HEK293 (cell line): ENCODE results near the gene KIT.

Experiments used
- CTCF ChIA-PET: fragments of 350-600 bp; formaldehyde crosslinking; extraction: SDS; loops from one replicate; lab custom pipeline; 2021; ENCODE audit warnings: antibody characterized with exemption; lab: Yijun Ruan, JAX
- POLR2A ChIA-PET: fragments of 300-600 bp; formaldehyde crosslinking; extraction: SDS; loops from one replicate; lab custom pipeline; 2020; ENCODE audit warnings: antibody characterized with exemption, inconsistent platforms; lab: Yijun Ruan, JAX
- H3K27ac ChIP-seq: fragments of 200-500 bp; sonication (Bioruptor generic); 2 replicates; pipeline ENCODE4 v1.5.1; 2014; ENCODE audit warnings: low read depth, low read length, control low read depth, inconsistent platforms; ENCODE audit errors: extremely low read depth
- H3K36me3 ChIP-seq, 2 experiments: fragments of 200-500 bp in 1 of 2; sonication (Bioruptor generic) in 1 of 2; 1 replicate in 1 of 2; 2 replicates in 1 of 2; pipeline ENCODE4 v1.5.1; 2014 to 2017; ENCODE audit warnings: inconsistent platforms in 2 of 2, low read length in 2 of 2; ENCODE audit not compliant: control insufficient read depth in 2 of 2, insufficient read depth in 1 of 2
- H3K4me1 ChIP-seq: fragments of 200-500 bp; sonication (Bioruptor generic); 2 replicates; pipeline ENCODE4 v1.5.1; 2014; ENCODE audit warnings: mild to moderate bottlenecking, low read length, inconsistent platforms; ENCODE audit not compliant: control insufficient read depth, insufficient read depth
- H3K4me3 ChIP-seq: 2 replicates; pipeline ENCODE4 v1.5.1; 2011; ENCODE audit warnings: low read depth, mild to moderate bottlenecking, control low read depth, low read length, moderate library complexity
- H3K9me3 ChIP-seq: fragments of 200-500 bp; sonication (Bioruptor generic); 2 replicates; pipeline ENCODE4 v1.5.1; 2014; ENCODE audit warnings: low read depth, low read length, inconsistent platforms; ENCODE audit not compliant: control insufficient read depth, insufficient read depth
- GLI2 ChIP-seq: fragments of 450-650 bp; formaldehyde crosslinking; IDR thresholded peaks from 2 replicates; pipeline ENCODE4; 2017; ENCODE audit warnings: missing biosample characterization, missing genetic modification characterization, low read depth, borderline replicate concordance
- PRDM10 ChIP-seq: fragments of 450-650 bp; formaldehyde crosslinking; IDR thresholded peaks from 2 replicates; pipeline ENCODE4 v1.5.1; 2016; ENCODE audit warnings: missing biosample characterization, missing genetic modification characterization
- RBAK ChIP-seq: fragments of 450-650 bp; formaldehyde crosslinking; IDR thresholded peaks from 2 replicates; pipeline ENCODE4 v1.5.1; 2016; ENCODE audit warnings: missing biosample characterization, missing genetic modification characterization
- SCRT1 ChIP-seq: fragments of 450-650 bp; formaldehyde crosslinking; IDR thresholded peaks from 2 replicates; pipeline ENCODE4 v1.5.1; 2016; ENCODE audit warnings: missing biosample characterization, missing genetic modification characterization, borderline replicate concordance
- SCRT2 ChIP-seq: fragments of 450-650 bp; formaldehyde crosslinking; IDR thresholded peaks from 2 replicates; pipeline ENCODE4 v1.5.1; 2016; ENCODE audit warnings: missing biosample characterization, missing genetic modification characterization
- WT1 ChIP-seq: fragments of 450-650 bp; formaldehyde crosslinking; IDR thresholded peaks from 2 replicates; pipeline ENCODE4 v1.5.1; 2016; ENCODE audit warnings: missing biosample characterization, missing genetic modification characterization
- ZBTB1 ChIP-seq: fragments of 450-650 bp; formaldehyde crosslinking; IDR thresholded peaks from 2 replicates; pipeline ENCODE4 v1.5.1; 2016; ENCODE audit warnings: missing biosample characterization, missing genetic modification characterization
- ZBTB21 ChIP-seq: fragments of 450-650 bp; formaldehyde crosslinking; IDR thresholded peaks from 2 replicates; pipeline ENCODE4 v1.5.1; 2017; ENCODE audit warnings: missing biosample characterization, missing genetic modification characterization
- ZFHX2 ChIP-seq: fragments of 450-650 bp; formaldehyde crosslinking; conservative IDR thresholded peaks from 2 replicates; pipeline ENCODE4 v1.5.1; 2016; ENCODE audit warnings: missing biosample characterization, missing genetic modification characterization
- ZFP3 ChIP-seq: fragments of 450-650 bp; formaldehyde crosslinking; IDR thresholded peaks from 2 replicates; pipeline ENCODE4 v1.5.1; 2016; ENCODE audit warnings: low read depth, missing biosample characterization, missing genetic modification characterization
- ZNF10 ChIP-seq: fragments of 450-650 bp; formaldehyde crosslinking; IDR thresholded peaks from 2 replicates; pipeline ENCODE4 v1.5.1; 2017; ENCODE audit warnings: missing biosample characterization, missing genetic modification characterization
- ZNF112 ChIP-seq: fragments of 450-650 bp; formaldehyde crosslinking; IDR thresholded peaks from 2 replicates; pipeline ENCODE4 v1.5.0; 2017; ENCODE audit warnings: missing biosample characterization, missing genetic modification characterization
- ZNF114 ChIP-seq: fragments of 450-650 bp; formaldehyde crosslinking; IDR thresholded peaks from 2 replicates; pipeline ENCODE4 v1.5.0; 2017; ENCODE audit warnings: missing biosample characterization, missing genetic modification characterization
- ZNF133 ChIP-seq: fragments of 450-650 bp; formaldehyde crosslinking; IDR thresholded peaks from 2 replicates; pipeline ENCODE4 v1.5.1; 2016; ENCODE audit warnings: missing biosample characterization, missing genetic modification characterization
- ZNF169 ChIP-seq: fragments of 450-650 bp; formaldehyde crosslinking; IDR thresholded peaks from 2 replicates; pipeline ENCODE4 v1.5.1; 2016; ENCODE audit warnings: missing biosample characterization, missing genetic modification characterization
- ZNF19 ChIP-seq: fragments of 450-650 bp; formaldehyde crosslinking; IDR thresholded peaks from 2 replicates; pipeline ENCODE4; 2016; ENCODE audit warnings: missing biosample characterization, missing genetic modification characterization, low read depth
- ZNF223 ChIP-seq: fragments of 450-650 bp; formaldehyde crosslinking; IDR thresholded peaks from 2 replicates; pipeline ENCODE4 v1.5.1; 2016; ENCODE audit warnings: missing biosample characterization, missing genetic modification characterization
- ZNF23 ChIP-seq: fragments of 450-650 bp; formaldehyde crosslinking; IDR thresholded peaks from 2 replicates; pipeline ENCODE4 v1.5.1; 2016; ENCODE audit warnings: missing biosample characterization, missing genetic modification characterization, borderline replicate concordance
- ZNF324 ChIP-seq: fragments of 450-650 bp; formaldehyde crosslinking; IDR thresholded peaks from 2 replicates; pipeline ENCODE4 v1.5.1; 2016; ENCODE audit warnings: missing biosample characterization, missing genetic modification characterization
- ZNF341 ChIP-seq: fragments of 450-650 bp; formaldehyde crosslinking; IDR thresholded peaks from 2 replicates; pipeline ENCODE4; 2016; ENCODE audit warnings: low read depth, missing biosample characterization, missing genetic modification characterization
- ZNF37A ChIP-seq: fragments of 450-650 bp; IDR thresholded peaks from 2 replicates; pipeline ENCODE4 v1.5.1; 2018; ENCODE audit warnings: missing biosample characterization, missing genetic modification characterization
- ZNF433 ChIP-seq: fragments of 450-650 bp; formaldehyde crosslinking; IDR thresholded peaks from 2 replicates; pipeline ENCODE4 v1.5.1; 2016; ENCODE audit warnings: missing biosample characterization, missing genetic modification characterization, low read depth
- ZNF561 ChIP-seq: fragments of 450-650 bp; IDR thresholded peaks from 2 replicates; pipeline ENCODE4 v1.5.1; 2018; ENCODE audit warnings: missing biosample characterization, missing genetic modification characterization, borderline replicate concordance
- ZNF585B ChIP-seq: fragments of 450-650 bp; formaldehyde crosslinking; IDR thresholded peaks from 2 replicates; pipeline ENCODE4 v1.5.1; 2016; ENCODE audit warnings: missing biosample characterization, missing genetic modification characterization
- ZNF596 ChIP-seq: fragments of 450-650 bp; IDR thresholded peaks from 2 replicates; pipeline ENCODE4 v1.5.0; 2018; ENCODE audit warnings: missing biosample characterization, mild to moderate bottlenecking, missing genetic modification characterization, moderate library complexity
- ZNF654 ChIP-seq: fragments of 450-650 bp; formaldehyde crosslinking; IDR thresholded peaks from 2 replicates; pipeline ENCODE4 v1.5.1; 2016; ENCODE audit warnings: low read depth, missing biosample characterization, missing genetic modification characterization
- ZNF707 ChIP-seq: fragments of 450-650 bp; formaldehyde crosslinking; IDR thresholded peaks from 2 replicates; pipeline ENCODE4 v1.5.1; 2016; ENCODE audit warnings: missing biosample characterization, missing genetic modification characterization
- ZNF791 ChIP-seq: fragments of 450-650 bp; formaldehyde crosslinking; IDR thresholded peaks from 2 replicates; pipeline ENCODE4 v1.5.1; 2016; ENCODE audit warnings: missing biosample characterization, missing genetic modification characterization
- ZNF837 ChIP-seq: fragments of 450-650 bp; formaldehyde crosslinking; IDR thresholded peaks from 2 replicates; pipeline ENCODE4 v1.5.1; 2016; ENCODE audit warnings: missing biosample characterization, missing genetic modification characterization
- ZSCAN30 ChIP-seq: fragments of 450-650 bp; IDR thresholded peaks from 2 replicates; pipeline ENCODE4 v1.5.1; 2018; ENCODE audit warnings: missing biosample characterization, mild to moderate bottlenecking, missing genetic modification characterization, moderate library complexity
- TF ChIP-seq, protein P1 (sequence below): fragments of 450-650 bp; formaldehyde crosslinking; IDR thresholded peaks from 2 replicates; pipeline ENCODE4 v1.5.1; 2017; ENCODE audit warnings: missing biosample characterization, missing genetic modification characterization

KIT gene

DNA sequence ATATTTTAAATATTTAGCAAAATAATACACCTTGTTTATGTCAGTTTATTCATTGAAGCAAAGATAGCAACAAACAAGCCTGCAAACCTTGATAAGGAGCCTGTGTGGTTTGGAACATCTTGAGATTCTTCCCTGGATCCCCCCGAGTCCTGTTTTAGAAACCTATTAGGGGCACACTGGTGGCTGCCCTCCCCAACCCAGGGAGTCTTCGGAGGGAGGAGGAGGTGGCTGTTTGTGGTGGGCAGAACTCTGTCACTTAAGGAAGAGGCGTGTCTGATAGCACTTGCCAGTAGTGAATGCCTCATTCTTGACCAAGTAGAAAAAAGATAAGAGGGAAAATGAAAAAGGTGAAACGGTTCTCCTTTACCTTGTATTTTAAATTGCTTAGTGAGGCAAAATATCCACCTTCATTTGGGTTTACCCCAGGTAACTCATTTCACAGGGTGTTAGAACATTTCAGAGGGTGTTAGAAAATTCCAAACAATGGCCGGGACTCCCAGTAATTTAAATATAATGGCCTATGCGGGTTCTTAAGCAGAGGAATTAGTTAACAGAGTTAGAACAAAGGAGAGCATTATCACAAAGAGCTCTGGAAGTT, 10.4 kb downstream of the KIT start:
- ChIA-PET POLR2A (no interaction called here), CTCF (no interaction called here)
- H3K9me3 ChIP-seq, result no peaks in the 10 kb centered on the region
- H3K4me1 ChIP-seq, result no peaks in the 10 kb centered on the region
- H3K27ac ChIP-seq, result no peak overlapping the region
- TF ChIP-seq WT1 (tag by site-specific recombination), result no peak
- no peak for TF ChIP-seq ZNF433
- no peak for TF ChIP-seq ZNF114 (tag by site-specific recombination)
- H3K36me3 ChIP-seq, result no peaks in the 10 kb centered on the region
- H3K4me3 ChIP-seq, result no peak overlapping the region

- TF ChIP-seq GLI2 (tag by site-specific recombination) (no peak), ZNF37A (tag by site-specific recombination) (no peak), ZNF341 (no peak), SCRT1 (peak; percentile 58; the same call in 1 of the 2 replicates), ZNF561 (tag by site-specific recombination) (no peak), ZSCAN30 (tag by site-specific recombination) (no peak), SCRT2 (peak; percentile 87), ZNF837 (no peak), ZBTB1 (tag by site-specific recombination) (no peak), ZNF324 (tag by site-specific recombination) (no peak), ZNF223 (tag by site-specific recombination) (no peak), ZBTB21 (no peak), PRDM10 (tag by site-specific recombination) (no peak), ZNF585B (tag by site-specific recombination) (no peak), ZNF10 (tag by site-specific recombination) (no peak), ZNF707 (no peak), ZNF791 (tag by site-specific recombination) (no peak), RBAK (tag by site-specific recombination) (no peak)
- TF ChIP-seq, all 188 proteins: peak for 2
- POLR2A ChIA-PET, result no interaction called here
- Histone ChIP-seq H3K4me3 (no peak overlapping the region), H3K36me3 (no peaks in the 10 kb centered on the region), H3K4me1 (no peaks in the 10 kb centered on the region), H3K27ac (no peak overlapping the region), H3K9me3 (no peaks in the 10 kb centered on the region)
- CTCF ChIA-PET, result no interaction called here
Observed at GRCh38 chr4:54669831-54670230, 12.1 kb downstream of the KIT start.

DNA sequence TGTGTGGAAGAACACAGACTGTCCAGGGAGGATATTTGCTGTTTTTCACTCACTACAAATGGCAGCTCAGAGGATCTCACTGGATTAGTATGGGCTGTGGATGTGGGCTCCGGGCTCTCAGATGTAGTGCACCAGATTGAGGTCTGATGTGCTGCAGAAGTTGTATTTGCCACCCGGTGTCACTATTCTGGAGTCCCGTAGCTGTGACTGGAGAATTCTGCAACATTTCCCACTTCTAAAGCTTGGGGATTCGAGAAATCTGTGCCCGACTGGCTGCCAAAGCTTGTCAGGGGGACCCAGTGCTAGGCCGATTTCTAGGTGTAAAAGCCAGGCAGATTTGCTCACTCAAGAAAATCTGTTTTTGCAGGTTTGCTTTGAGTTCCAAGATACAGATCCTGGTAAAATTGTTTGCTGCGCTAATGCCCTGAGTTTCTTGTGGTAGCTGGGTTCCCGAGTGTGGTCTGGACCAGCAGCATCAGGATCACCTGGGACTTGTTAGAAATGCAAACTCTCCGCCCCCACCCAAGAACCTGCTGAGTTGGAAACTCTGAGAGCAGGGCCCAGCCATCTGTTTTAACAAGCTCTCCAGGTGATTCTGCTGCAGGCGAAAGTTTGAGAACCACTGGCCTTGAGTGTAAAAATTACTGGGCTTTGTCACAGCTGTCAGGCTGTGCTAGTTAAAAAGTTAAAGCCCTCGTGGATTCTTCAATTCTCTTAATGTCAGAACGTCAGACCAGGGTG, 18.1 kb downstream of the KIT start:
- POLR2A ChIA-PET, result no interaction called here
- no peaks in the 10 kb centered on the region for H3K4me1 ChIP-seq
- H3K4me3 ChIP-seq, result no peak overlapping the region
- no peaks in the 10 kb centered on the region for H3K36me3 ChIP-seq
- CTCF ChIA-PET, result interaction anchor here (1.4 kb wide), 2 partner anchors 11 kb away, joined by 3 read pairs; no protein-coding TSS in a partner anchor
- no peak overlapping the region for H3K27ac ChIP-seq
- H3K9me3 ChIP-seq, result no peaks in the 10 kb centered on the region
- TF ChIP-seq, protein P1, sequence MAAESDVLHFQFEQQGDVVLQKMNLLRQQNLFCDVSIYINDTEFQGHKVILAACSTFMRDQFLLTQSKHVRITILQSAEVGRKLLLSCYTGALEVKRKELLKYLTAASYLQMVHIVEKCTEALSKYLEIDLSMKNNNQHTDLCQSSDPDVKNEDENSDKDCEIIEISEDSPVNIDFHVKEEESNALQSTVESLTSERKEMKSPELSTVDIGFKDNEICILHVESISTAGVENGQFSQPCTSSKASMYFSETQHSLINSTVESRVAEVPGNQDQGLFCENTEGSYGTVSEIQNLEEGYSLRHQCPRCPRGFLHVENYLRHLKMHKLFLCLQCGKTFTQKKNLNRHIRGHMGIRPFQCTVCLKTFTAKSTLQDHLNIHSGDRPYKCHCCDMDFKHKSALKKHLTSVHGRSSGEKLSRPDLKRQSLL (tag by site-specific recombination), result no peak
- TF ChIP-seq ZNF654 (tag by site-specific recombination) (no peak), ZNF133 (tag by site-specific recombination) (no peak), ZNF169 (tag by site-specific recombination) (no peak), ZNF23 (tag by site-specific recombination) (no peak), ZFP3 (tag by site-specific recombination) (no peak), ZNF19 (no peak), ZNF112 (tag by site-specific recombination) (no peak), ZNF596 (tag by site-specific recombination) (no peak), ZFHX2 (tag by site-specific recombination) (no peak)
